ENCODE measurements around the gene COL18A1. TPM values are rescaled to one million over a fixed set of nuclear protein-coding genes. Genes with fewer than 3 reads are reported as not detected.

Gene COL18A1
- total and polyA plus RNA-seq, 9 of the 15 experiments (the other 6 are each of a cell fraction or from before 2014, with no cell fraction given) = 0.14 to 16.4 (median 2.0) TPM

GRCh38 chr21:45410865-45411809 is 6.2 kb downstream of the COL18A1 start (continued):
- TF ChIP-seq ZNF280A (IDR thresholded peaks at IDR 0.05; ENCODE audit: low read depth, partially characterized antibody) = no peak
- peak; percentile 96 to 99; a peak in 3 of 4 replicates for TF ChIP-seq UBTF (IDR thresholded peaks at IDR 0.05; ENCODE audit: borderline replicate concordance in 1 of 2, low read depth in 2 of 2, low read length in 2 of 2)
- no peak for TF ChIP-seq NUFIP1 (IDR thresholded peaks at IDR 0.05; ENCODE audit: partially characterized antibody)
- TF ChIP-seq, protein P1, sequence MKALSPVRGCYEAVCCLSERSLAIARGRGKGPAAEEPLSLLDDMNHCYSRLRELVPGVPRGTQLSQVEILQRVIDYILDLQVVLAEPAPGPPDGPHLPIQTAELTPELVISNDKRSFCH (CRISPR knock-in tag; IDR thresholded peaks at IDR 0.05) = no peak
- TF ChIP-seq, protein P1 (tag; IDR thresholded peaks at IDR 0.05) = no peak
- TF ChIP-seq, protein P2, sequence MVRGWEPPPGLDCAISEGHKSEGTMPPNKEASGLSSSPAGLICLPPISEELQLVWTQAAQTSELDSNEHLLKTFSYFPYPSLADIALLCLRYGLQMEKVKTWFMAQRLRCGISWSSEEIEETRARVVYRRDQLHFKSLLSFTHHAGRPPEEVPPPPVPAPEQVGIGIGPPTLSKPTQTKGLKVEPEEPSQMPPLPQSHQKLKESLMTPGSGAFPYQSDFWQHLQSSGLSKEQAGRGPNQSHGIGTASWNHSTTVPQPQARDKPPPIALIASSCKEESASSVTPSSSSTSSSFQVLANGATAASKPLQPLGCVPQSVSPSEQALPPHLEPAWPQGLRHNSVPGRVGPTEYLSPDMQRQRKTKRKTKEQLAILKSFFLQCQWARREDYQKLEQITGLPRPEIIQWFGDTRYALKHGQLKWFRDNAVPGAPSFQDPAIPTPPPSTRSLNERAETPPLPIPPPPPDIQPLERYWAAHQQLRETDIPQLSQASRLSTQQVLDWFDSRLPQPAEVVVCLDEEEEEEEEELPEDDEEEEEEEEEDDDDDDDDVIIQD (CRISPR knock-in tag; IDR thresholded peaks at IDR 0.05) = no peak
- TF ChIP-seq ZNF77 (CRISPR knock-in tag; IDR thresholded peaks at IDR 0.05) = no peak
- TF ChIP-seq, protein P3, sequence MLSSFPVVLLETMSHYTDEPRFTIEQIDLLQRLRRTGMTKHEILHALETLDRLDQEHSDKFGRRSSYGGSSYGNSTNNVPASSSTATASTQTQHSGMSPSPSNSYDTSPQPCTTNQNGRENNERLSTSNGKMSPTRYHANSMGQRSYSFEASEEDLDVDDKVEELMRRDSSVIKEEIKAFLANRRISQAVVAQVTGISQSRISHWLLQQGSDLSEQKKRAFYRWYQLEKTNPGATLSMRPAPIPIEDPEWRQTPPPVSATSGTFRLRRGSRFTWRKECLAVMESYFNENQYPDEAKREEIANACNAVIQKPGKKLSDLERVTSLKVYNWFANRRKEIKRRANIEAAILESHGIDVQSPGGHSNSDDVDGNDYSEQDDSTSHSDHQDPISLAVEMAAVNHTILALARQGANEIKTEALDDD (IDR thresholded peaks at IDR 0.05) = no peak
- no peak for TF ChIP-seq TFE3 (CRISPR knock-in tag; IDR thresholded peaks at IDR 0.05)
- TF ChIP-seq ZNF780A (CRISPR knock-in tag; IDR thresholded peaks at IDR 0.05) = no peak
- no peak for TF ChIP-seq ZNF518B (CRISPR knock-in tag; IDR thresholded peaks at IDR 0.05)
- TF ChIP-seq NFE2 (IDR thresholded peaks at IDR 0.05; ENCODE audit: low read depth) = peak; percentile 71
- TF ChIP-seq KLF6 (CRISPR knock-in tag; IDR thresholded peaks at IDR 0.05; ENCODE audit: borderline replicate concordance) = 0 out of 2 replicates have a peak, but pooled peaks have one; percentile 39
